GM12891 (cell line): Measurements from ENCODE around the gene GMPR.

ENCODE experiments used
- PAX5 ChIP-seq: IDR thresholded peaks from 2 replicates; pipeline ENCODE4 v1.6.1; 2011; ENCODE audit warnings: low read length, moderate library complexity, mild to moderate bottlenecking; ENCODE audit not compliant: insufficient read depth, severe bottlenecking
- POLR2A ChIP-seq: IDR thresholded peaks from 2 replicates; pipeline ENCODE4 v1.6.1; 2011; ENCODE audit warnings: low read depth, low read length, control low read depth
- POLR2AphosphoS5 ChIP-seq: IDR thresholded peaks from 2 replicates; pipeline ENCODE4 v1.6.1; 2011; ENCODE audit warnings: low read depth, low read length, control low read depth
- POU2F2 ChIP-seq: IDR thresholded peaks from 2 replicates; pipeline ENCODE4 v1.6.1; 2011; ENCODE audit warnings: low read depth, mild to moderate bottlenecking, control low read depth, low read length, moderate library complexity
- SPI1 ChIP-seq: IDR thresholded peaks from 2 replicates; pipeline ENCODE4 v1.6.1; 2011; ENCODE audit warnings: low read depth, low read length, control low read depth
- TAF1 ChIP-seq: IDR thresholded peaks from 2 replicates; pipeline ENCODE4 v1.6.1; 2011; ENCODE audit warnings: low read depth, low read length, control low read depth

DNA sequence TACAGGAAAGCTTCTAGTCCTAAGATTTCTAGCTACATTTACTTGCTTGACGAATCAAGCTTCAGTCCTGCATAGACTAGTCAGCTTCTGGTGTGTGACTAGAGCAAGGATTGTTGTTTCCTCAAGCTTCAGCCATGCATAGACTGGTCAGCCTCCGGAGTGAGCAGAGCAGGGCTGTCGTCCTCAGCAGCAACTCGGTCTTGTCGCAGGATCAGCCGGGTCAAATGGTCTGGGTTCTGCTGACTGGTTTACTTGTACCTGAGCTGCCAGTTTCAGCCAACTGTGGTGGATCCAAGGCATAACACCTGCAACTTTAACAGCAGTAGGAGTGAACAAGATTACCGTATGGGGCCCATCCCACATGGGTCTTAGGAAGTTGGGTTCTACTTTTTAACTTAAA lies 10.8 kb upstream of the GMPR start:
- no peak for TF ChIP-seq POLR2AphosphoS5
- no peak for TF ChIP-seq TAF1
- TF ChIP-seq POLR2A = no peak
- no peak for TF ChIP-seq POU2F2
- no peak for TF ChIP-seq SPI1
- no peak for TF ChIP-seq PAX5
